ENCODE results near the gene PRAMEF9. TPM values are rescaled to one million over a fixed set of nuclear protein-coding genes. Genes with fewer than 3 reads are reported as not detected.
A peak's percentile ranks its signal among the peaks of the same experiment; 100 is the strongest.
"Not testable (repeated sequence)": the region's sequence is repeated elsewhere in the genome, so short reads cannot be mapped to it uniquely, and the experiment has no call there.

PRAMEF9 gene
- total RNA-seq = under 1 TPM in 4 of 8 experiments, not detected in 4; 0.05 to 0.47 (median 0.13) TPM

GRCh38 chr1:13171548-13171947, at the start of gene PRAMEF9:
TSS of gene PRAMEF9 (plus strand) at chr1:13171848. CDS start at chr1:13175281, 3,433 bp downstream.
- H3K4me3 ChIP-seq; H3K27ac ChIP-seq; in situ Hi-C loops (cut with MboI; ENCODE audit: low pct_unique_long_range_greater_than_20kb in 2 of 9, low sequenced_read_pairs in 9 of 9, unreplicated experiment in 9 of 9); H3K4me1 ChIP-seq (replicated peaks in 1 of 2); ATAC-seq (replicated peaks in 6 of 8): not testable (repeated sequence)
- WGBS, 10 experiments = 33 to 100% (median 56%) methylated on average over 1 of the region's 2 CpGs; no CpG with 5 or more reads in 5 of the 10 experiments

- H3K4me1 ChIP-seq (replicated peaks in 1 of 2); ATAC-seq (replicated peaks in 6 of 8); H3K4me3 ChIP-seq; H3K27ac ChIP-seq; in situ Hi-C loops (cut with MboI; ENCODE audit: low pct_unique_long_range_greater_than_20kb in 2 of 9, low sequenced_read_pairs in 9 of 9, unreplicated experiment in 9 of 9): not testable (repeated sequence)
- WGBS, 10 experiments = no CpG with 5 or more reads among the region's 5 CpGs
Measured at GRCh38 chr1:13155909-13156308, 15.7 kb upstream of the PRAMEF9 start, which contains the start of gene PRAMEF26. TSS of gene PRAMEF26 (minus strand) at chr1:13156009. CDS start at chr1:13153095, 2,914 bp downstream.

GRCh38 chr1:13165531-13165930, 6.1 kb upstream of the PRAMEF9 start, which contains the start of gene HNRNPCL4:
TSS of gene HNRNPCL4 (minus strand) at chr1:13165631. CDS start at chr1:13165467, 164 bp downstream.
- not testable (repeated sequence) for ATAC-seq (replicated peaks in 6 of 8)

GRCh38 chr1:13201309-13201708, 29.7 kb downstream of the PRAMEF9 start, which contains the start of gene PRAMEF13:
TSS of gene PRAMEF13 (minus strand) at chr1:13201409. CDS start at chr1:13199589, 1,820 bp downstream.
- WGBS, 10 experiments = no CpG with 5 or more reads among the region's 5 CpGs
- H3K27ac ChIP-seq; ATAC-seq (replicated peaks in 6 of 8); in situ Hi-C loops (cut with MboI; ENCODE audit: low pct_unique_long_range_greater_than_20kb in 2 of 9, low sequenced_read_pairs in 9 of 9, unreplicated experiment in 9 of 9); H3K4me3 ChIP-seq; H3K4me1 ChIP-seq (replicated peaks in 1 of 2): not testable (repeated sequence)

More at GRCh38 chr1:13165531-13165930, 6.1 kb upstream of the PRAMEF9 start, which contains the start of gene HNRNPCL4:
- in situ Hi-C loops (cut with MboI; ENCODE audit: low pct_unique_long_range_greater_than_20kb in 2 of 9, low sequenced_read_pairs in 9 of 9, unreplicated experiment in 9 of 9); H3K4me3 ChIP-seq; H3K27ac ChIP-seq; H3K4me1 ChIP-seq (replicated peaks in 1 of 2): not testable (repeated sequence)
- no CpG with 5 or more reads among the region's 8 CpGs for WGBS, 10 experiments

- H3K4me1 ChIP-seq (replicated peaks in 1 of 2); H3K27ac ChIP-seq; H3K4me3 ChIP-seq; in situ Hi-C loops (cut with MboI; ENCODE audit: low pct_unique_long_range_greater_than_20kb in 2 of 9, low sequenced_read_pairs in 9 of 9, unreplicated experiment in 9 of 9): not testable (repeated sequence)
- ATAC-seq (replicated peaks in 6 of 8) = peak in 1 of 8 experiments; percentile 23
- no CpG with 5 or more reads among the region's 9 CpGs for WGBS, 10 experiments
Measured at GRCh38 chr1:13208712-13209111, 37.1 kb downstream of the PRAMEF9 start.

- in situ Hi-C loops (cut with MboI; ENCODE audit: low pct_unique_long_range_greater_than_20kb in 2 of 9, low sequenced_read_pairs in 9 of 9, unreplicated experiment in 9 of 9); H3K4me3 ChIP-seq; H3K27ac ChIP-seq; ATAC-seq (replicated peaks in 6 of 8); H3K4me1 ChIP-seq (replicated peaks in 1 of 2): not testable (repeated sequence)
- WGBS, 10 experiments = no CpG with 5 or more reads among the region's 7 CpGs
Measured at GRCh38 chr1:13216619-13217018, 45.0 kb downstream of the PRAMEF9 start.

DNA sequence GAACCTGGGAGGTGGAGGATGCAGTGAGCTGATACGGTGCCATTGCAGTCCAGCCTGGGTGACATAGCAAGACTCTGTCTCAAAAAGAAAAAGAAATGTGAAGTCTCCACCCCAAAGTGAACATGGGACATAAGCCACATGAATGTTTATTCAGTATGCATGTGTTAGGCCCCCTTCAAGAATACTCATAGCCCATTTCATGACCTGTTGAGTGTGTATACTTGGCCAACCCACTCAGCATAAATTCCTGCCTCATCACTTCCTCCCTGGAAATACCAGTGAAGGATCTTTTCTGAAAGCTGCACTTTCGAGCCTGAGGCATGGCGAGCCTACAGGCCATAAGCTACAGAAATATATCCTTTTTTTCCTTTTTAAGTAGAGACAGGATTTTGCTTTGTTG, 47.6 kb downstream of the PRAMEF9 start:
- in situ Hi-C loops (cut with MboI; ENCODE audit: low pct_unique_long_range_greater_than_20kb in 2 of 9, low sequenced_read_pairs in 9 of 9, unreplicated experiment in 9 of 9); H3K27ac ChIP-seq; H3K4me1 ChIP-seq (replicated peaks in 1 of 2); H3K4me3 ChIP-seq; ATAC-seq (replicated peaks in 6 of 8): not testable (repeated sequence)
- no CpG with 5 or more reads among the region's 3 CpGs for WGBS, 10 experiments

DNA sequence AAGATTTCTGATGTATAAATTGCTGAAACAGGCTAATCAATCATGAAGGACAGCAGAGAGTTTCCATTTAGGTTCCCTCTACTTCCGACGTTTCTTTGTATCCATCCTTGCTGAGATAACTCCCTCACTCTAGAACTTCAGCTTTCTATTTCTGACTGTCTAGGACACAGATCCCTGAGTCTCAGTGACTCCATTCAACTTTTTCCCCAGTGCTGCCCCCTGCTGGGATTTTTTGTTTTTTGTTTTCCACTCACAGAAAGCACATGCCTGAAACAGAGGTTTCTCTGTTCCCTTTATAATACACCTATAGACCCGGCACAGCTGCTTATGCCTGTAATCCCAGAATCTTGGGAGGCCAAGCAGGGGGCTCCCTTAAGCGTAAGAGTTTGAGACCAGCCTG, 51.1 kb downstream of the PRAMEF9 start:
- H3K27ac ChIP-seq; H3K4me1 ChIP-seq (replicated peaks in 1 of 2); H3K4me3 ChIP-seq; ATAC-seq (replicated peaks in 6 of 8); in situ Hi-C loops (cut with MboI; ENCODE audit: low pct_unique_long_range_greater_than_20kb in 2 of 9, low sequenced_read_pairs in 9 of 9, unreplicated experiment in 9 of 9): not testable (repeated sequence)
- no CpG with 5 or more reads among the region's 4 CpGs for whole genome bisulfite sequencing, 10 experiments

DNA sequence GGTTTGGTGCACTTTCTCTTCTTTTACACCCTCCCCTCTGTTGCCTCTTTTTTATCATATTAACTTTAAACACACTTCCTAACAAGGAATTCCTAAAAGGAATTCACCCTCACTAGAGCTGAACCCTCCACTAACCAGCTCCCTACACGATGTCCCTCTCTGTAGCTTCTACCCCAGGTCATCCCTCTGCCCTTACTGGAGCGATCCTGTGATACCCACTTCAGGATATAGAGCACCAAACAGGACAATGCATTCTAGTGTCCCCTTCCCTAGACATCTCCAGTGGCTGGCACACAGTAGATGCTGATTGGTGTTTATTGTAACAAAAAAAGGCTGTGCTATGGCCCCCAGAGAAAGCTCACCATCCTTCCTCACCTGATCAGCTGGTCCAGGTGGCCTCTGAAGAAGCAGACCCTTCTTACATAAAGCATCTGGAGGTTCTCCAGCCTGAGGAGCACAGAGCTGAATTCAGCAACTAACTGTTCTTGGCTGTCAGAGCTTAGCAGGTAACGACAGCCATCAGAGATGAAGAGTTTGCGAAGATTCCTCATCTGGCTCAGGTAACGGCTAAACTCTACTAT, 52.9 kb downstream of the PRAMEF9 start:
- H3K4me3 ChIP-seq = no peak overlapping the region
- ATAC-seq (replicated peaks in 6 of 8) = no peak
- in situ Hi-C loops (cut with MboI; ENCODE audit: low pct_unique_long_range_greater_than_20kb in 2 of 9, low sequenced_read_pairs in 9 of 9, unreplicated experiment in 9 of 9) = no loop called here
- H3K27ac ChIP-seq = no peak overlapping the region
- WGBS, 10 experiments = 26 to 79% (median 44%) methylated on average over 2 to 5 of the region's 5 CpGs
- no peaks in the 10 kb centered on the region for H3K4me1 ChIP-seq (replicated peaks in 1 of 2)

DNA sequence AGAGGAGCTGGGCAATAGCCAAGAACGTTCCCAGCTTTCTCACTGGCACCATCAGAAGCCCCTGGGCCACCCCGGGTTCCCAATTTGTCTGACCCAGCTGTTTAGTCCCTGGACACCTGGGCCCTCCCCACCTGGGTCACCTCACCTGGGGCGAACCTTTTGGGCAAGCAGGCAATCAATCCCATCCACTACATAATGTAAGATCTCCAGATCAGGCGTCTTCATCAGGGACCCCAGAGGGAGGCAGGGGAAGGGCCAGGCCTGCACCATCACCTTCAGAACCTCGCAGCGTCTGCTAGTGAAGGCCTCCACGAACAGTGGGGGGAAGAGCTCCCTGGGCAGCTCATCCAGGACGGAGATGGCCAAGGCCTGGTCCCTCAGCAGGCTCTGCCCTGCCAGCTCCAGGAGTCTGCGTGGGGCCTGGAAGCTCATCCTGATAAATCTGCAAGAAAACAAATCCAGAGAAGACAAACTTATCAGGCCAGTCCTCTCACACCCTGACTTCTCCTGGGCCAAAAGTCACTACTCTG, 54.1 kb downstream of the PRAMEF9 start, which contains the start of gene PRAMEF18:
Gene PRAMEF18 (minus strand): TSS at position 480 of the 530 bp plus-strand sequence. CDS start 48 bp downstream, at position 432.
- H3K27ac ChIP-seq; H3K4me3 ChIP-seq; ATAC-seq (replicated peaks in 6 of 8); H3K4me1 ChIP-seq (replicated peaks in 1 of 2); in situ Hi-C loops (cut with MboI; ENCODE audit: low pct_unique_long_range_greater_than_20kb in 2 of 9, low sequenced_read_pairs in 9 of 9, unreplicated experiment in 9 of 9): not testable (repeated sequence)
- 21% methylated on average over 5 of the region's 9 CpGs; no CpG with 5 or more reads in 9 of the 10 experiments for WGBS, 10 experiments

- ATAC-seq (replicated peaks in 6 of 8); in situ Hi-C loops (cut with MboI; ENCODE audit: low pct_unique_long_range_greater_than_20kb in 2 of 9, low sequenced_read_pairs in 9 of 9, unreplicated experiment in 9 of 9); H3K4me3 ChIP-seq; H3K4me1 ChIP-seq (replicated peaks in 1 of 2); H3K27ac ChIP-seq: not testable (repeated sequence)
- WGBS, 10 experiments = 21 to 63% (median 37%) methylated on average over 5 to 8 of the region's 8 CpGs
Measured at GRCh38 chr1:13227271-13228055, 55.8 kb downstream of the PRAMEF9 start.

DNA sequence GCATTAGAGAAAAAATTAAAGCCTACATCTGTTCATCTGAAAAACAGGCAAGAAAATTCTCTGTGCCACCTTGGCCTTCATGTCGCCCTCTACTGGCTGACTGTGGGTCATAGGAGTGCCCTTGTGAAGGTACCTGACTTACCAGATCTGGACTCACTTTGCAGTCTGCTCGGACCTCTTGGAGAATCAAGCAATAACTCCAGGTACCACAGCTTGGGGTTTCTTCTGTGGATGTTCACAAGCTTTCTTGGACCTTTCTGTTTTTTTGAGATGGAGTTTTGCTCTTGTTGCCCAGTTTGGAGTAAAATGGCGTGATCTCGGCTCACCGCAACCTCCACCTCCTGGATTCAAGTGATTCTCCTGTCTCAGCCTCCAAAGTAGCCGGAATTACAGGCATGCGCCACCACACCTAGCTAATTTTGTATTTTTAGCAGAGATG, 56.7 kb downstream of the PRAMEF9 start:
- Histone ChIP-seq H3K4me3 (no peak overlapping the region), H3K27ac (no peak overlapping the region), H3K4me1 (replicated peaks in 1 of 2) (no peaks in the 10 kb centered on the region)
- in situ Hi-C loops (cut with MboI; ENCODE audit: low pct_unique_long_range_greater_than_20kb in 2 of 9, low sequenced_read_pairs in 9 of 9, unreplicated experiment in 9 of 9) = no loop called here
- ATAC-seq (replicated peaks in 6 of 8) = peak in 2 of 8 experiments; percentile 26 to 28
- WGBS, 10 experiments = 35 to 73% (median 48%) methylated on average over 3 to 7 of the region's 7 CpGs

Data from motor neuron (in vitro differentiated cells).